Ovary (tissue), 3 donors: Measurements from ENCODE around the gene AFF3.

ENCODE experiments used
- EP300 ChIP-seq: sonication (generic); formaldehyde crosslinking; IDR thresholded peaks from one replicate; pipeline ENCODE4 v1.6.1; 2017; ENCODE audit warnings: antibody characterized with exemption
- POLR2A ChIP-seq: fragments of 450-650 bp; IDR thresholded peaks from one replicate; pipeline ENCODE4 v1.6.1; 2017; ENCODE audit warnings: antibody characterized with exemption, mild to moderate bottlenecking, moderate library complexity
- TF ChIP-seq, protein P1 (sequence below), 3 donors: fragments of 450-650 bp in 2 of 3; fragments of 200-600 bp in 1 of 3; IDR thresholded peaks; one replicate each; pipeline versions ENCODE4 v1.5.1 to v1.8.0; 2016 to 2022; ENCODE audit warnings: antibody characterized with exemption in 3 of 3, mild to moderate bottlenecking in 1 of 3
- donor health status: DM: no; HTN: no; CAD: no.

DNA sequence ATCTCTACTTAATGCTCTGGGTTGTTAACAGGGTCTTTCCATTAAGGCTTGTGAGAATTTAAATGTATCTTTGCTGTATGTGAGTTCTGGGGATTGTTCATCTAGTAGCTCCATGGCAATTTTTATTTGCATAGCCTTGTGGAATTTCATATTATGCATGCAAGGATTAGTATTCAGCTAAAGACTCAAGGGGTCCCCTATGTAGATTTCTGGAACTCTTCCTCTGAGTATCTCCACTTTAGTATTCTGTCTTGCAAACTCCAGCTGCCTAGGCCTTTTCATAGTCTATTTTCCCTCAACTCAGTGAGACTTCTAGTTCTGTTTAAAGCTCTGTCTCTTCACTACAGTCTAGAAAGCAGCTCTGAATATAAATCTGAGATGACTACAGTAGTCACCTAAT lies 348.0 kb downstream of the AFF3 start:
- TF ChIP-seq, protein P1, sequence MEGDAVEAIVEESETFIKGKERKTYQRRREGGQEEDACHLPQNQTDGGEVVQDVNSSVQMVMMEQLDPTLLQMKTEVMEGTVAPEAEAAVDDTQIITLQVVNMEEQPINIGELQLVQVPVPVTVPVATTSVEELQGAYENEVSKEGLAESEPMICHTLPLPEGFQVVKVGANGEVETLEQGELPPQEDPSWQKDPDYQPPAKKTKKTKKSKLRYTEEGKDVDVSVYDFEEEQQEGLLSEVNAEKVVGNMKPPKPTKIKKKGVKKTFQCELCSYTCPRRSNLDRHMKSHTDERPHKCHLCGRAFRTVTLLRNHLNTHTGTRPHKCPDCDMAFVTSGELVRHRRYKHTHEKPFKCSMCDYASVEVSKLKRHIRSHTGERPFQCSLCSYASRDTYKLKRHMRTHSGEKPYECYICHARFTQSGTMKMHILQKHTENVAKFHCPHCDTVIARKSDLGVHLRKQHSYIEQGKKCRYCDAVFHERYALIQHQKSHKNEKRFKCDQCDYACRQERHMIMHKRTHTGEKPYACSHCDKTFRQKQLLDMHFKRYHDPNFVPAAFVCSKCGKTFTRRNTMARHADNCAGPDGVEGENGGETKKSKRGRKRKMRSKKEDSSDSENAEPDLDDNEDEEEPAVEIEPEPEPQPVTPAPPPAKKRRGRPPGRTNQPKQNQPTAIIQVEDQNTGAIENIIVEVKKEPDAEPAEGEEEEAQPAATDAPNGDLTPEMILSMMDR (IDR thresholded peaks at IDR 0.05): no peak
- no peak for TF ChIP-seq EP300
- no peak for TF ChIP-seq POLR2A
